ENCODE measurements around the gene NTSR1.

NTSR1 gene

GRCh38 chr20:62766071-62766450 is 57.4 kb downstream of the NTSR1 start:
- Histone ChIP-seq H3K27ac (replicated peaks) (no peak overlapping the region), H3K27me3 (ENCODE audit: insufficient read depth, poor library complexity, severe bottlenecking) (no peaks in the 10 kb centered on the region)

GRCh38 chr20:62766716-62767115 is 58.1 kb downstream of the NTSR1 start:
- Histone ChIP-seq H3K27ac (replicated peaks) (no peak overlapping the region), H3K27me3 (ENCODE audit: insufficient read depth, poor library complexity, severe bottlenecking) (no peaks in the 10 kb centered on the region), H3K4me3 (replicated peaks; ENCODE audit: insufficient read depth, low read length) (no peak overlapping the region)
- DNase-seq (ENCODE audit: low read depth in 1 of 2, low spot score in 1 of 2): no peak
- TF ChIP-seq, protein P1, sequence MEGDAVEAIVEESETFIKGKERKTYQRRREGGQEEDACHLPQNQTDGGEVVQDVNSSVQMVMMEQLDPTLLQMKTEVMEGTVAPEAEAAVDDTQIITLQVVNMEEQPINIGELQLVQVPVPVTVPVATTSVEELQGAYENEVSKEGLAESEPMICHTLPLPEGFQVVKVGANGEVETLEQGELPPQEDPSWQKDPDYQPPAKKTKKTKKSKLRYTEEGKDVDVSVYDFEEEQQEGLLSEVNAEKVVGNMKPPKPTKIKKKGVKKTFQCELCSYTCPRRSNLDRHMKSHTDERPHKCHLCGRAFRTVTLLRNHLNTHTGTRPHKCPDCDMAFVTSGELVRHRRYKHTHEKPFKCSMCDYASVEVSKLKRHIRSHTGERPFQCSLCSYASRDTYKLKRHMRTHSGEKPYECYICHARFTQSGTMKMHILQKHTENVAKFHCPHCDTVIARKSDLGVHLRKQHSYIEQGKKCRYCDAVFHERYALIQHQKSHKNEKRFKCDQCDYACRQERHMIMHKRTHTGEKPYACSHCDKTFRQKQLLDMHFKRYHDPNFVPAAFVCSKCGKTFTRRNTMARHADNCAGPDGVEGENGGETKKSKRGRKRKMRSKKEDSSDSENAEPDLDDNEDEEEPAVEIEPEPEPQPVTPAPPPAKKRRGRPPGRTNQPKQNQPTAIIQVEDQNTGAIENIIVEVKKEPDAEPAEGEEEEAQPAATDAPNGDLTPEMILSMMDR (IDR thresholded peaks at IDR 0.05; ENCODE audit: insufficient read depth, low read length): no peak
- TF ChIP-seq GABPA (IDR thresholded peaks at IDR 0.05; ENCODE audit: low read depth): no peak
- TF ChIP-seq, protein P2, sequence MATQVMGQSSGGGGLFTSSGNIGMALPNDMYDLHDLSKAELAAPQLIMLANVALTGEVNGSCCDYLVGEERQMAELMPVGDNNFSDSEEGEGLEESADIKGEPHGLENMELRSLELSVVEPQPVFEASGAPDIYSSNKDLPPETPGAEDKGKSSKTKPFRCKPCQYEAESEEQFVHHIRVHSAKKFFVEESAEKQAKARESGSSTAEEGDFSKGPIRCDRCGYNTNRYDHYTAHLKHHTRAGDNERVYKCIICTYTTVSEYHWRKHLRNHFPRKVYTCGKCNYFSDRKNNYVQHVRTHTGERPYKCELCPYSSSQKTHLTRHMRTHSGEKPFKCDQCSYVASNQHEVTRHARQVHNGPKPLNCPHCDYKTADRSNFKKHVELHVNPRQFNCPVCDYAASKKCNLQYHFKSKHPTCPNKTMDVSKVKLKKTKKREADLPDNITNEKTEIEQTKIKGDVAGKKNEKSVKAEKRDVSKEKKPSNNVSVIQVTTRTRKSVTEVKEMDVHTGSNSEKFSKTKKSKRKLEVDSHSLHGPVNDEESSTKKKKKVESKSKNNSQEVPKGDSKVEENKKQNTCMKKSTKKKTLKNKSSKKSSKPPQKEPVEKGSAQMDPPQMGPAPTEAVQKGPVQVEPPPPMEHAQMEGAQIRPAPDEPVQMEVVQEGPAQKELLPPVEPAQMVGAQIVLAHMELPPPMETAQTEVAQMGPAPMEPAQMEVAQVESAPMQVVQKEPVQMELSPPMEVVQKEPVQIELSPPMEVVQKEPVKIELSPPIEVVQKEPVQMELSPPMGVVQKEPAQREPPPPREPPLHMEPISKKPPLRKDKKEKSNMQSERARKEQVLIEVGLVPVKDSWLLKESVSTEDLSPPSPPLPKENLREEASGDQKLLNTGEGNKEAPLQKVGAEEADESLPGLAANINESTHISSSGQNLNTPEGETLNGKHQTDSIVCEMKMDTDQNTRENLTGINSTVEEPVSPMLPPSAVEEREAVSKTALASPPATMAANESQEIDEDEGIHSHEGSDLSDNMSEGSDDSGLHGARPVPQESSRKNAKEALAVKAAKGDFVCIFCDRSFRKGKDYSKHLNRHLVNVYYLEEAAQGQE (IDR thresholded peaks at IDR 0.05; ENCODE audit: insufficient replicate concordance, low read depth): no peak
- no peak for TF ChIP-seq SPI1 (IDR thresholded peaks at IDR 0.05; ENCODE audit: borderline replicate concordance, low read depth)
- TF ChIP-seq POLR2AphosphoS5 (IDR thresholded peaks at IDR 0.05; ENCODE audit: low read depth): no peak

More at GRCh38 chr20:62766071-62766450, 57.4 kb downstream of the NTSR1 start:
- no peak overlapping the region for H3K4me3 ChIP-seq (replicated peaks; ENCODE audit: insufficient read depth, low read length)
- no peak for DNase-seq (ENCODE audit: low read depth in 1 of 2, low spot score in 1 of 2)
- TF ChIP-seq, protein P2 (IDR thresholded peaks at IDR 0.05; ENCODE audit: insufficient replicate concordance, low read depth): no peak
- TF ChIP-seq, protein P1 (IDR thresholded peaks at IDR 0.05; ENCODE audit: insufficient read depth, low read length): no peak
- no peak for TF ChIP-seq GABPA (IDR thresholded peaks at IDR 0.05; ENCODE audit: low read depth)
- no peak for TF ChIP-seq SPI1 (IDR thresholded peaks at IDR 0.05; ENCODE audit: borderline replicate concordance, low read depth)
- TF ChIP-seq POLR2AphosphoS5 (IDR thresholded peaks at IDR 0.05; ENCODE audit: low read depth): no peak

DNA sequence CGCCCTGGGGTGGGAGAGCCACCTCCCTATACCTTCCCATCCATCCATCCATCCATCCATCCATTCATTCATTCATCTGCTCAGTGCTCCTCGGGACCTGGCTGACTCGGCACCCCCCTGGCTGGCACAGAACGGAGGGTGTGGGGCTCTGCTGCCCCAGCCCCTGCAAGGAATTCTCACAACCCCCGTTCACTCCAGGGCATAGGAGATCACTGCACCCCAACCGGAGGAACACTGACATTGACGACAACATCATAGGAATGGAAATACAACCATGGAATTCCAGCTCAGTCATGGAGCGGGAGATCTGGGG is 59.6 kb downstream of the NTSR1 start:
- Histone ChIP-seq H3K27ac (replicated peaks) (no peak overlapping the region), H3K27me3 (ENCODE audit: insufficient read depth, poor library complexity, severe bottlenecking) (no peaks in the 10 kb centered on the region), H3K4me3 (replicated peaks; ENCODE audit: insufficient read depth, low read length) (no peak overlapping the region)
- TF ChIP-seq SPI1 (IDR thresholded peaks at IDR 0.05; ENCODE audit: borderline replicate concordance, low read depth) (no peak), POLR2AphosphoS5 (IDR thresholded peaks at IDR 0.05; ENCODE audit: low read depth) (no peak), GABPA (IDR thresholded peaks at IDR 0.05; ENCODE audit: low read depth) (no peak)
- TF ChIP-seq, protein P2 (IDR thresholded peaks at IDR 0.05; ENCODE audit: insufficient replicate concordance, low read depth): no peak
- TF ChIP-seq, protein P1 (IDR thresholded peaks at IDR 0.05; ENCODE audit: insufficient read depth, low read length): no peak
- DNase-seq (ENCODE audit: low read depth in 1 of 2, low spot score in 1 of 2): no peak
